ENCODE measurements around the gene PACSIN3. TPM values are rescaled to one million over a fixed set of nuclear protein-coding genes. Genes with fewer than 3 reads are reported as not detected.

Gene PACSIN3
- total and polyA plus RNA-seq, 2 of the 13 experiments (the other 11 are each of a cell fraction or from before 2014, with no cell fraction given) = 47.9 to 93.3 TPM

GRCh38 chr11:47162426-47162825 is 23.8 kb downstream of the PACSIN3 start:
- Histone ChIP-seq H3K4me1 (ENCODE audit: insufficient read depth, low read length) (peaks cover 21% of the 10 kb centered on the region), H3K9ac (ENCODE audit: insufficient read depth, low read depth, low read length) (no peak overlapping the region), H3K4me3 (replicated peaks in 1 of 3; ENCODE audit: insufficient read depth in 1 of 3, low read depth in 2 of 3, low read length in 3 of 3) (no peak overlapping the region), H3K27me3 (ENCODE audit: control insufficient read depth in 1 of 2, insufficient read depth in 2 of 2, low read length in 2 of 2) (no peaks in the 10 kb centered on the region), H3K79me2 (ENCODE audit: insufficient read depth, low read length) (no peaks in the 10 kb centered on the region), H3K36me3 (replicated peaks in 1 of 2; ENCODE audit: control insufficient read depth in 1 of 2, insufficient read depth in 2 of 2, low read length in 2 of 2) (peaks cover 21 to 33% of the 10 kb centered on the region in 2 experiments; a peak in 4 of 5 replicates), H3K9me3 (ENCODE audit: low read length) (no peaks in the 10 kb centered on the region), H3K4me2 (ENCODE audit: low read depth, low read length) (peak overlapping the region; percentile 14; the same call in 1 of the 2 replicates), H2AFZ (ENCODE audit: low read length) (no peak overlapping the region), H3K27ac (ENCODE audit: extremely low read length, insufficient read depth, low read length) (no peak overlapping the region), H4K20me1 (ENCODE audit: insufficient read depth, low read length) (peaks cover 10% of the 10 kb centered on the region; the same call in 1 of the 2 replicates)
- DNase-seq (ENCODE audit: low spot score) = no peak
- BruUV-seq (replicated peaks) = no TSS peak
- WGBS (ENCODE audit: low lambda C conversion rate) = 46% methylated on average over 5 of the region's 5 CpGs
- ChIA-PET CTCF (ENCODE audit: low intra/inter-chr PET ratio, low total read pairs) (interaction anchor here (2.7 to 5.3 kb wide), 2 partner anchors 193 to 273 kb away, joined by 10 to 52 read pairs; no protein-coding TSS in a partner anchor), POLR2A (interaction anchor here (0.9 to 1.5 kb wide), 3 partner anchors 10 to 246 kb away, joined by 3 to 6 read pairs (median 3); no protein-coding TSS in a partner anchor)
- FAIRE-seq = no peak
- intact Hi-C loops (cut with micrococcal nuclease; ENCODE audit: unreplicated experiment) (no loop called here), in situ Hi-C loops (cut with HindIII; ENCODE audit: extremely low pct_ligation_motif_present, low pct_unique_long_range_greater_than_20kb) (loop anchor here (5.0 kb wide), 1 partner anchor 275 kb away; no protein-coding TSS in a partner anchor)
- peak; percentile 6 for ATAC-seq
- TF ChIP-seq IKZF1 (IDR thresholded peaks at IDR 0.05) (no peak), ZNF768 (CRISPR knock-in tag; IDR thresholded peaks at IDR 0.05) (no peak), DPF2 (CRISPR knock-in tag; IDR thresholded peaks at IDR 0.05; ENCODE audit: borderline replicate concordance, low read depth) (no peak), HNF1B (CRISPR knock-in tag; IDR thresholded peaks at IDR 0.05) (no peak), AKNA (CRISPR knock-in tag; IDR thresholded peaks at IDR 0.05; ENCODE audit: borderline replicate concordance) (no peak), NR2F6 (IDR thresholded peaks at IDR 0.05) (0 out of 2 replicates have a peak, but pooled peaks have one; percentile 12), NR2F6 (CRISPR knock-in tag; IDR thresholded peaks at IDR 0.05) (no peak), ZNF256 (CRISPR knock-in tag; conservative IDR thresholded peaks at IDR 0.05) (no peak), ZNF547 (CRISPR knock-in tag; IDR thresholded peaks at IDR 0.05) (no peak), ZNF761 (CRISPR knock-in tag; conservative IDR thresholded peaks at IDR 0.05) (no peak), ZNF660 (CRISPR knock-in tag; IDR thresholded peaks at IDR 0.05; ENCODE audit: borderline replicate concordance, low read depth) (no peak), TIGD3 (CRISPR knock-in tag; IDR thresholded peaks at IDR 0.05; ENCODE audit: borderline replicate concordance) (no peak)
- TF ChIP-seq, protein P1, sequence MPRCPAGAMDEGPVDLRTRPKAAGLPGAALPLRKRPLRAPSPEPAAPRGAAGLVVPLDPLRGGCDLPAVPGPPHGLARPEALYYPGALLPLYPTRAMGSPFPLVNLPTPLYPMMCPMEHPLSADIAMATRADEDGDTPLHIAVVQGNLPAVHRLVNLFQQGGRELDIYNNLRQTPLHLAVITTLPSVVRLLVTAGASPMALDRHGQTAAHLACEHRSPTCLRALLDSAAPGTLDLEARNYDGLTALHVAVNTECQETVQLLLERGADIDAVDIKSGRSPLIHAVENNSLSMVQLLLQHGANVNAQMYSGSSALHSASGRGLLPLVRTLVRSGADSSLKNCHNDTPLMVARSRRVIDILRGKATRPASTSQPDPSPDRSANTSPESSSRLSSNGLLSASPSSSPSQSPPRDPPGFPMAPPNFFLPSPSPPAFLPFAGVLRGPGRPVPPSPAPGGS (CRISPR knock-in tag; IDR thresholded peaks at IDR 0.05) = no peak
- TF ChIP-seq, protein P2, sequence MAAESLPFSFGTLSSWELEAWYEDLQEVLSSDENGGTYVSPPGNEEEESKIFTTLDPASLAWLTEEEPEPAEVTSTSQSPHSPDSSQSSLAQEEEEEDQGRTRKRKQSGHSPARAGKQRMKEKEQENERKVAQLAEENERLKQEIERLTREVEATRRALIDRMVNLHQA (CRISPR knock-in tag; IDR thresholded peaks at IDR 0.05) = no peak
